GM12878 (cell line): Measurements from ENCODE around the gene AP1S3. TPM values are rescaled to one million over a fixed set of nuclear protein-coding genes. Genes with fewer than 3 reads are reported as not detected.

Source experiments
- ATAC-seq: fragments of 200-7000 bp; cut with Tn5 transposase; 3 replicates; pipeline ENCODE4 v1.9.1; 2020; ENCODE audit warnings: mild to moderate bottlenecking, moderate library complexity
- BruUV-seq: library from RNA; stranded (reverse); fragments of 400-500 nt; replicated peaks from 2 replicates; lab custom pipeline; 2021; lab: Mats Ljungman, UMichigan
- CTCF ChIA-PET: fragments of 300-600 bp; sonication (Branson Sonifier 250); formaldehyde crosslinking; extraction: SDS; loops from one replicate; lab custom pipeline; 2021; ENCODE audit warnings: inconsistent platforms; lab: Yijun Ruan, JAX
- POLR2A ChIA-PET: fragments of 350-600 bp; formaldehyde crosslinking; extraction: SDS; loops from one replicate; lab custom pipeline; 2021; ENCODE audit warnings: inconsistent platforms; lab: Charles Lee
- RAD21 ChIA-PET: fragments of 300-600 bp; sonication (Branson Sonifier 250); formaldehyde crosslinking; loops from one replicate; lab custom pipeline; 2023; ENCODE audit warnings: antibody characterized with exemption; ENCODE audit not compliant: unreplicated experiment; lab: Charles Lee
- SMC1A ChIA-PET: fragments of 300-600 bp; sonication (Branson Sonifier 250); formaldehyde crosslinking; loops from one replicate; lab custom pipeline; 2023; ENCODE audit not compliant: unreplicated experiment, uncharacterized antibody; lab: Charles Lee
- DNase-seq: peaks from one replicate; pipeline ENCODE4 v3.0.0-alpha.2; 2011; ENCODE audit warnings: low read depth, low spot score
- FAIRE-seq: peaks from 3 replicates; lab custom pipeline; 2011; peaks lifted over from hg19 to GRCh38; lab: Jason Lieb, UNC
- H2AFZ ChIP-seq: 2 replicates; pipeline ENCODE4 v1.6.0; 2011; ENCODE audit warnings: low read depth, low read length, control low read depth; ENCODE audit not compliant: control insufficient read depth
- H3K27ac ChIP-seq: 2 replicates; pipeline ENCODE4 v1.5.1; 2011; ENCODE audit warnings: control low read depth; ENCODE audit not compliant: control insufficient read depth, insufficient read depth
- H3K27me3 ChIP-seq, 2 experiments: replicated peaks in 1 of 2; 2 replicates each; pipeline versions ENCODE4 v1.6.0 to v1.6.1; 2011; ENCODE audit warnings: low read length in 1 of 2; ENCODE audit not compliant: control insufficient read depth in 2 of 2, insufficient read depth in 2 of 2
- H3K36me3 ChIP-seq, 2 experiments: 2 replicates each; pipeline ENCODE4 v1.5.1; 2011; ENCODE audit warnings: low read length in 1 of 2; ENCODE audit not compliant: control insufficient read depth in 2 of 2, insufficient read depth in 2 of 2
- H3K4me1 ChIP-seq: 2 replicates; pipeline ENCODE4 v1.6.1; 2011; ENCODE audit warnings: mild to moderate bottlenecking, low read length, moderate library complexity, mixed read lengths; ENCODE audit not compliant: control insufficient read depth, insufficient read depth
- H3K4me2 ChIP-seq: 2 replicates; pipeline ENCODE4 v1.6.0; 2011; ENCODE audit warnings: control low read depth; ENCODE audit not compliant: control insufficient read depth, insufficient read depth
- H3K4me3 ChIP-seq: fragments of 200-600 bp; sonication (generic); 2 replicates; pipeline ENCODE4 v1.5.1; 2016
- H3K79me2 ChIP-seq: 2 replicates; pipeline ENCODE4 v1.6.0; 2011; ENCODE audit warnings: low read length; ENCODE audit not compliant: control insufficient read depth, insufficient read depth
- H3K9ac ChIP-seq: 2 replicates; pipeline ENCODE4 v1.8.0; 2011; ENCODE audit warnings: low read length, control low read depth, mixed read lengths; ENCODE audit not compliant: control insufficient read depth, insufficient read depth
- H3K9me3 ChIP-seq: replicated peaks from 3 replicates; pipeline ENCODE4 v1.5.1; 2011; ENCODE audit warnings: mild to moderate bottlenecking, low read length; ENCODE audit not compliant: control insufficient read depth, insufficient read depth
- H4K20me1 ChIP-seq: 2 replicates; pipeline ENCODE4 v1.6.0; 2011; ENCODE audit not compliant: control insufficient read depth, insufficient read depth
- CEBPB ChIP-seq, 2 experiments: fragments of 150-350 bp in 1 of 2; IDR thresholded peaks; 2 replicates each; pipeline ENCODE4 v1.6.1; 2012 to 2014; ENCODE audit warnings: low read depth in 2 of 2, low read length in 2 of 2, borderline replicate concordance in 1 of 2, inconsistent platforms in 1 of 2
- E2F8 ChIP-seq: fragments of 450-650 bp; IDR thresholded peaks from 2 replicates; pipeline ENCODE4 v1.6.1; 2018; ENCODE audit warnings: mild to moderate bottlenecking, low read depth, moderate library complexity; ENCODE audit not compliant: partially characterized antibody
- ETV6 ChIP-seq, 2 experiments: fragments of 450-650 bp in 1 of 2; IDR thresholded peaks in 1 of 2; conservative IDR thresholded peaks in 1 of 2; 2 replicates each; pipeline ENCODE4 v1.6.1; 2014; ENCODE audit warnings: antibody characterized with exemption in 1 of 2, borderline replicate concordance in 1 of 2, low read depth in 1 of 2, mild to moderate bottlenecking in 1 of 2, moderate library complexity in 1 of 2
- EZH2 ChIP-seq: IDR thresholded peaks from 2 replicates; pipeline ENCODE4 v1.6.1; 2012; ENCODE audit warnings: low read depth, mild to moderate bottlenecking, control low read depth, inconsistent platforms, low read length, borderline replicate concordance; ENCODE audit not compliant: control insufficient read depth
- HCFC1 ChIP-seq: fragments of 150-350 bp; IDR thresholded peaks from 2 replicates; pipeline ENCODE4 v1.6.1; 2014; ENCODE audit warnings: low read length
- LARP7 ChIP-seq: fragments of 450-650 bp; IDR thresholded peaks from 2 replicates; pipeline ENCODE4 v1.6.1; 2017; ENCODE audit warnings: mild to moderate bottlenecking
- MYB ChIP-seq: fragments of 150-350 bp; IDR thresholded peaks from 2 replicates; pipeline ENCODE4 v1.6.1; 2014; ENCODE audit warnings: mild to moderate bottlenecking, low read depth, low read length, borderline replicate concordance
- NFXL1 ChIP-seq: fragments of 450-650 bp; IDR thresholded peaks from 2 replicates; pipeline ENCODE4 v1.6.1; 2017; ENCODE audit warnings: antibody characterized with exemption, mild to moderate bottlenecking, borderline replicate concordance
- RELA ChIP-seq: fragments of 450-650 bp; IDR thresholded peaks from 2 replicates; pipeline ENCODE4 v1.8.0; 2014; ENCODE audit warnings: borderline replicate concordance; ENCODE audit not compliant: partially characterized antibody
- RFX5 ChIP-seq: IDR thresholded peaks from 2 replicates; pipeline ENCODE4 v1.6.1; 2011; ENCODE audit warnings: low read depth, low read length, improper control_type of control experiment
- STAT1 ChIP-seq: fragments of 450-650 bp; conservative IDR thresholded peaks from 2 replicates; pipeline ENCODE4 v1.6.1; 2014; ENCODE audit warnings: antibody characterized with exemption, mild to moderate bottlenecking
- WRNIP1 ChIP-seq: IDR thresholded peaks from 2 replicates; pipeline ENCODE4 v1.6.1; 2011; ENCODE audit warnings: low read depth, low read length, improper control_type of control experiment, borderline replicate concordance
- ZNF24 ChIP-seq: fragments of 450-650 bp; IDR thresholded peaks from 2 replicates; pipeline ENCODE4 v1.6.1; 2017; ENCODE audit warnings: antibody characterized with exemption, mild to moderate bottlenecking
- ZNF274 ChIP-seq: IDR thresholded peaks from one replicate; pipeline ENCODE4 v1.8.0; 2011; ENCODE audit not compliant: insufficient read length, insufficient read depth
- WGBS: methylation state at CpG from one replicate; pipeline ENCODE4 v1.1.6; 2016; ENCODE audit warnings: low lambda C conversion rate; ENCODE audit not compliant: insufficient replicate concordance, insufficient coverage; ENCODE audit errors: missing lambda C conversion rate; 5-methylcytosine and 5-hydroxymethylcytosine counted together
- in situ Hi-C: fragments of 300-500 bp; cut with MboI; formaldehyde crosslinking; loops from 9 replicates; pipeline ENCODE4 v1.14.3; 2018; ENCODE audit warnings: mixed read lengths
- intact Hi-C: fragments of 100-400 bp; cut with micrococcal nuclease; formaldehyde crosslinking; loops from one replicate; pipeline ENCODE4 v1.14.2; 2022; ENCODE audit not compliant: unreplicated experiment
- polyA plus RNA-seq, 11 experiments: library from polyadenylated mRNA; depleted of rRNA in 4 of 11; unstranded in 6 of 11; stranded (reverse) in 5 of 11; fragments of >200 nt; fragmentation: Nextera tagmentation in 4 of 11; fragmentation: Illumina TruSeq in 1 of 11; extraction: Ambion mirVana in 4 of 11; extraction: Trizol in 1 of 11; gene quantifications; 1 replicate in 1 of 11; 2 replicates in 10 of 11; pipeline versions ENCODE4 v1.2.1 to v1.2.3, GENCODE V29; 2011 to 2016; ENCODE audit warnings: inconsistent platforms in 2 of 11, missing spikeins in 2 of 11, low read depth in 1 of 11
- total RNA-seq, 4 experiments: library from RNA; depleted of rRNA in 3 of 4; stranded (reverse); fragments of >200 nt in 3 of 4; fragmentation: Illumina TruSeq in 1 of 4; extraction: Trizol in 1 of 4; gene quantifications; 2 replicates each; pipeline versions ENCODE4 v1.2.1 to v1.2.3, GENCODE V29; 2013 to 2021
- TF ChIP-seq, protein P1 (sequence below): IDR thresholded peaks from 2 replicates; pipeline ENCODE4 v1.6.1; 2012; ENCODE audit warnings: low read length, inconsistent platforms
- TF ChIP-seq, protein P2 (sequence below): IDR thresholded peaks from 2 replicates; pipeline ENCODE4 v1.6.1; 2012; ENCODE audit warnings: low read depth, low read length, improper control_type of control experiment

Gene AP1S3
- total and polyA plus RNA-seq, 10 of the 15 experiments (the other 5 are each of a cell fraction or from before 2014, with no cell fraction given) = 2.6 to 14.3 (median 9.2) TPM

DNA sequence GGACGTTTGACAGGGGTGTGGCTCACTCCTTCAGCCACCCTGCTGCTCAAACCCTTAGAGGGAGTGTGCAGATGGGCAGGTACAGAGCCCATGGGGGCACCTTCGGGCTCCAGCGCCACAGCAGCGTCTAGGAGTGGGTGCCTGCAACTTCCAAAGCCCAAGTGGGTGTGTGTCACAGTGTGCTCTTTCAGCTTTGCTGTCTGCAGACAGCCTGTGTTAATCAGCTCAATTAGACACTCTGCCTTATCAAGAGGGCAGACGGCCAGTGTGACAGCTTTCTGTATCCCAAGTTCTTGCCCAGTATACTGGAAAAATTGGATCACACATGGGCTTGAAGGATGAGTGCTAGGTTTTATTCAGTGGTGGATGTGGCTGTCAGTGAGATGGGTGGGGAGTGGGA is 96.7 kb downstream of the AP1S3 start (continued):
- TF ChIP-seq EZH2 (no peak), RELA (no peak), E2F8 (no peak), CEBPB (IDR thresholded peaks at IDR 0.05; ENCODE audit: borderline replicate concordance in 1 of 2, low read depth in 2 of 2, low read length in 2 of 2) (no peak)

- Histone ChIP-seq H3K27ac (no peak overlapping the region), H3K4me2 (no peak overlapping the region), H3K36me3 (no peaks in the 10 kb centered on the region), H3K9me3 (no peaks in the 10 kb centered on the region; the same call in 2 of the 3 replicates), H4K20me1 (no peaks in the 10 kb centered on the region), H3K27me3 (no peaks in the 10 kb centered on the region), H3K4me3 (no peak overlapping the region), H2AFZ (no peak overlapping the region), H3K9ac (no peak overlapping the region), H3K4me1 (no peaks in the 10 kb centered on the region), H3K79me2 (no peaks in the 10 kb centered on the region)
- FAIRE-seq (no peak), DNase-seq (no peak), ATAC-seq (no peak)
- 60% methylated on average over 6 of the region's 6 CpGs for WGBS
- in situ Hi-C loops = no loop called here
- ChIA-PET POLR2A (no interaction called here), SMC1A (interaction anchor here (1.1 to 1.2 kb wide), 2 partner anchors 23 to 26 kb away, joined by 3 to 4 read pairs; no protein-coding TSS in a partner anchor), RAD21 (no interaction called here), CTCF (interaction anchor here (0.8 to 1.4 kb wide), 2 partner anchors 9 to 427 kb away, joined by 3 to 4 read pairs; no protein-coding TSS in a partner anchor)
- BruUV-seq = no TSS peak
- intact Hi-C loops = no loop called here
- TF ChIP-seq ETV6 (conservative IDR thresholded peaks at IDR 0.05 in 1 of 2, IDR thresholded peaks at IDR 0.05 in 1 of 2; ENCODE audit: borderline replicate concordance in 1 of 2, low read depth in 1 of 2) (no peak), ZNF274 (no peak), ZNF24 (no peak), RFX5 (no peak), HCFC1 (no peak), NFXL1 (no peak), E2F8 (no peak), STAT1 (no peak), WRNIP1 (no peak), LARP7 (no peak), MYB (no peak)
- TF ChIP-seq, protein P1, sequence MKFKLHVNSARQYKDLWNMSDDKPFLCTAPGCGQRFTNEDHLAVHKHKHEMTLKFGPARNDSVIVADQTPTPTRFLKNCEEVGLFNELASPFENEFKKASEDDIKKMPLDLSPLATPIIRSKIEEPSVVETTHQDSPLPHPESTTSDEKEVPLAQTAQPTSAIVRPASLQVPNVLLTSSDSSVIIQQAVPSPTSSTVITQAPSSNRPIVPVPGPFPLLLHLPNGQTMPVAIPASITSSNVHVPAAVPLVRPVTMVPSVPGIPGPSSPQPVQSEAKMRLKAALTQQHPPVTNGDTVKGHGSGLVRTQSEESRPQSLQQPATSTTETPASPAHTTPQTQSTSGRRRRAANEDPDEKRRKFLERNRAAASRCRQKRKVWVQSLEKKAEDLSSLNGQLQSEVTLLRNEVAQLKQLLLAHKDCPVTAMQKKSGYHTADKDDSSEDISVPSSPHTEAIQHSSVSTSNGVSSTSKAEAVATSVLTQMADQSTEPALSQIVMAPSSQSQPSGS = no peak
- TF ChIP-seq, protein P2, sequence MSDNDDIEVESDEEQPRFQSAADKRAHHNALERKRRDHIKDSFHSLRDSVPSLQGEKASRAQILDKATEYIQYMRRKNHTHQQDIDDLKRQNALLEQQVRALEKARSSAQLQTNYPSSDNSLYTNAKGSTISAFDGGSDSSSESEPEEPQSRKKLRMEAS = no peak
Measured at GRCh38 chr2:223737207-223737606, 100.2 kb downstream of the AP1S3 start.
